GM19025 (cell line): ENCODE measurements around the gene LMAN2.
"Not testable (repeated sequence)": the region's sequence is repeated elsewhere in the genome, so short reads cannot be mapped to it uniquely, and the experiment has no call there.

Source experiments
- ATAC-seq: cut with Tn5 transposase; IDR thresholded peaks from one replicate; pipeline ENCODE4 v1.9.1; 2021; ENCODE audit warnings: mild to moderate bottlenecking, low read depth, moderate library complexity; ENCODE audit not compliant: unreplicated experiment

LMAN2 gene

GRCh38 chr5:177309351-177310191 is 41.9 kb downstream of the LMAN2 start:
- ATAC-seq = no peak

GRCh38 chr5:177308740-177309139 is 42.7 kb downstream of the LMAN2 start:
- no peak for ATAC-seq

GRCh38 chr5:177307544-177308363 is 43.7 kb downstream of the LMAN2 start:
- ATAC-seq = no peak

GRCh38 chr5:177306674-177307543 is 44.6 kb downstream of the LMAN2 start:
- no peak for ATAC-seq

- ATAC-seq = not testable (repeated sequence)
Measured at GRCh38 chr5:177306103-177306640, 45.3 kb downstream of the LMAN2 start.

GRCh38 chr5:177304392-177305119 is 46.9 kb downstream of the LMAN2 start:
- ATAC-seq = no peak

- ATAC-seq = peak; percentile 3
Measured at GRCh38 chr5:177303925-177304391, 47.5 kb downstream of the LMAN2 start.

GRCh38 chr5:177303121-177303924 is 48.1 kb downstream of the LMAN2 start, which contains the start of the genes PRELID1 and RAB24:
Gene PRELID1 (plus strand): TSS chr5:177303799. CDS start chr5:177303986, 187 bp downstream.
Gene RAB24 (minus strand): TSS chr5:177303719. CDS start chr5:177303288, 431 bp downstream.
- ATAC-seq = peak; percentile 57

- ATAC-seq = no peak
Measured at GRCh38 chr5:177302354-177303110, 48.9 kb downstream of the LMAN2 start.

GRCh38 chr5:177301503-177302165 is 49.8 kb downstream of the LMAN2 start:
- ATAC-seq = no peak

GRCh38 chr5:177300951-177301350 is 50.5 kb downstream of the LMAN2 start:
- ATAC-seq = no peak

GRCh38 chr5:177300236-177300880 is 51.1 kb downstream of the LMAN2 start:
- ATAC-seq = peak; percentile 31

GRCh38 chr5:177299697-177300096 is 51.8 kb downstream of the LMAN2 start:
- ATAC-seq = no peak

- ATAC-seq = no peak
Measured at GRCh38 chr5:177297922-177298321, 53.5 kb downstream of the LMAN2 start.

- ATAC-seq = no peak
Measured at GRCh38 chr5:177296581-177296980, 54.9 kb downstream of the LMAN2 start.

- no peak for ATAC-seq
Measured at GRCh38 chr5:177295924-177296323, 55.5 kb downstream of the LMAN2 start.

- no peak for ATAC-seq
Measured at GRCh38 chr5:177294632-177295031, 56.8 kb downstream of the LMAN2 start.
